Measurements from ENCODE around the gene KIAA1217.

Gene KIAA1217

DNA sequence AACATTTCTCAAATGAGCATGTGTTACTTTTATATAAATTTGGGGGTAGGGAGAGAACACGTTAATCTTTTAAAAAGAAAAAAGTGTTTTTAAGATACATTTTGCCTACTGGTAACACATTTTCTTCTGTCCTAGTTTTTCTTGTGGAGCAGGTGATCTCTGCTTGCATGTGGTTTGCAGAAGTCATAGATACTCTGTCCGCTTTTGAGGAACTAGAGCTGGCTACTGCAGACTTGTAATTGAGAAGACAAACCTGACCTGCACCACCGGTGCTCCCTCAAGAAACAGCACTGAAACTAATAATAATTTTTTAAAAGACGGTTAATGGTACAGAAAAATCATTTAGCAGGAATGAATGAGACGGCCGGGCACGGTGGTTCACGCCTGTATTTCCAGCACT lies 243.1 kb downstream of the KIAA1217 start:
- Histone ChIP-seq H3K27ac (ENCODE audit: low read length) (no peak overlapping the region), H3K4me1 (ENCODE audit: control insufficient read depth, insufficient read depth, low read length) (no peaks in the 10 kb centered on the region)

GRCh38 chr10:24453404-24453830 lies 244.5 kb downstream of the KIAA1217 start:
- H3K4me3 ChIP-seq (ENCODE audit: low read length in 2 of 2), result no peak overlapping the region
- no peak overlapping the region for H3K27ac ChIP-seq (ENCODE audit: low read length)
- no peaks in the 10 kb centered on the region for H3K9me3 ChIP-seq (ENCODE audit: control insufficient read depth in 2 of 2, low read length in 2 of 2)
- H3K36me3 ChIP-seq (ENCODE audit: control insufficient read depth in 2 of 2, insufficient read depth in 2 of 2, low read length in 2 of 2), result no peaks in the 10 kb centered on the region
- no peak overlapping the region for H3K9ac ChIP-seq (ENCODE audit: low read length in 2 of 2)
- H3K4me1 ChIP-seq (ENCODE audit: control insufficient read depth, insufficient read depth, low read length), result no peaks in the 10 kb centered on the region
- H3K27me3 ChIP-seq (ENCODE audit: control insufficient read depth in 1 of 2, insufficient read depth in 2 of 2, low read length in 2 of 2), result no peaks in the 10 kb centered on the region

More for the DNA sequence above, 243.1 kb downstream of the KIAA1217 start:
- H3K4me3 ChIP-seq (ENCODE audit: low read length in 2 of 2), result no peak overlapping the region
- H3K27me3 ChIP-seq (ENCODE audit: control insufficient read depth in 1 of 2, insufficient read depth in 2 of 2, low read length in 2 of 2), result no peaks in the 10 kb centered on the region
- H3K9ac ChIP-seq (ENCODE audit: low read length in 2 of 2), result no peak overlapping the region
- H3K9me3 ChIP-seq (ENCODE audit: control insufficient read depth in 2 of 2, low read length in 2 of 2), result no peaks in the 10 kb centered on the region
- no peaks in the 10 kb centered on the region for H3K36me3 ChIP-seq (ENCODE audit: control insufficient read depth in 2 of 2, insufficient read depth in 2 of 2, low read length in 2 of 2)

DNA sequence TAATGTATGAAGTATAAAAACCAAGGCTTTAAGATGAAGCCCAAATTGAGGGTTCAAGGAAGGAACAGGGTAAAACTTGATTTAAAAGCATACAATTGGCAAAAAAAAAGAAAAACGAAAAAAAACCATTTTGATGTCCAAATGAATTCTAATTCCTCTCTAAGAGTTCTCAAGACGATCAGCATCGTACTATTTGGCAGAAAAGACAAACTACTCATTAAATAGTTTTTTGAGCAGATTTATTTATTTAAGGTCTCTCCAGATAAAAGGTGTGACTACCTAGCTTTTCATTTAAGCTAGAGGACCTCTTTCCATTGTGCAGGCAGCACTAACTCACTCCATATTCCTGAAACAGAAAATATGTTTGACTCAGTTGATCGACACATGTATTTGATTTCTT lies 245.0 kb downstream of the KIAA1217 start:
- Histone ChIP-seq H3K36me3 (ENCODE audit: control insufficient read depth in 2 of 2, insufficient read depth in 2 of 2, low read length in 2 of 2) (no peaks in the 10 kb centered on the region), H3K4me1 (ENCODE audit: control insufficient read depth, insufficient read depth, low read length) (no peaks in the 10 kb centered on the region), H3K4me3 (ENCODE audit: low read length in 2 of 2) (no peak overlapping the region), H3K9ac (ENCODE audit: low read length in 2 of 2) (no peak overlapping the region), H3K9me3 (ENCODE audit: control insufficient read depth in 2 of 2, low read length in 2 of 2) (no peaks in the 10 kb centered on the region), H3K27ac (ENCODE audit: low read length) (no peak overlapping the region), H3K27me3 (ENCODE audit: control insufficient read depth in 1 of 2, insufficient read depth in 2 of 2, low read length in 2 of 2) (no peaks in the 10 kb centered on the region)

DNA sequence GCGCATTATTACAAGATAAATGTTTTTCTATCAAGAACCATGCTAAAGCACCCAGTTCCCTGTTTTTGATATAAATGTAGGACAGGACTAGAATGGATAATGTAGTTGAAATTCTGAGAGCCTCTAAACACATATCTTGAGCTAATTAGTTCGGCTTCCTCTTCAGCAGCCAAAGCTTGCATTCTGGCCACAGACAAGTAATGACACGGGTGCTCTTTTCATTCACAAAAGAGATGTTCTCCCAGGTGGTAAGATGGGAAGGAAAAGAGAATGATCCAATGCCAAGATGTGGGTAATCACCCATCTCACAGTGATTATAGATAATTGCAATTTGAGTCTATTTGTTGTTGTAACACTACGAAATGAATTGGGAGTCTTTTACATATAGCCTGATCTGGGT lies 246.5 kb downstream of the KIAA1217 start:
- H3K9me3 ChIP-seq (ENCODE audit: control insufficient read depth in 2 of 2, low read length in 2 of 2), result no peaks in the 10 kb centered on the region
- H3K9ac ChIP-seq (ENCODE audit: low read length in 2 of 2), result no peak overlapping the region
- H3K4me1 ChIP-seq (ENCODE audit: control insufficient read depth, insufficient read depth, low read length), result no peaks in the 10 kb centered on the region
- no peaks in the 10 kb centered on the region for H3K36me3 ChIP-seq (ENCODE audit: control insufficient read depth in 2 of 2, insufficient read depth in 2 of 2, low read length in 2 of 2)
- H3K4me3 ChIP-seq (ENCODE audit: low read length in 2 of 2), result no peak overlapping the region
- no peaks in the 10 kb centered on the region for H3K27me3 ChIP-seq (ENCODE audit: control insufficient read depth in 1 of 2, insufficient read depth in 2 of 2, low read length in 2 of 2)
- H3K27ac ChIP-seq (ENCODE audit: low read length), result no peak overlapping the region

GRCh38 chr10:24456322-24456721 lies 247.4 kb downstream of the KIAA1217 start:
- Histone ChIP-seq H3K9ac (ENCODE audit: low read length in 2 of 2) (no peak overlapping the region), H3K4me3 (ENCODE audit: low read length in 2 of 2) (no peak overlapping the region), H3K27ac (ENCODE audit: low read length) (no peak overlapping the region), H3K9me3 (ENCODE audit: control insufficient read depth in 2 of 2, low read length in 2 of 2) (no peaks in the 10 kb centered on the region), H3K36me3 (ENCODE audit: control insufficient read depth in 2 of 2, insufficient read depth in 2 of 2, low read length in 2 of 2) (no peaks in the 10 kb centered on the region), H3K27me3 (ENCODE audit: control insufficient read depth in 1 of 2, insufficient read depth in 2 of 2, low read length in 2 of 2) (no peaks in the 10 kb centered on the region), H3K4me1 (ENCODE audit: control insufficient read depth, insufficient read depth, low read length) (no peaks in the 10 kb centered on the region)

GRCh38 chr10:24457661-24458318 lies 248.9 kb downstream of the KIAA1217 start:
- H3K4me1 ChIP-seq (ENCODE audit: control insufficient read depth, insufficient read depth, low read length), result no peaks in the 10 kb centered on the region
- no peaks in the 10 kb centered on the region for H3K9me3 ChIP-seq (ENCODE audit: control insufficient read depth in 2 of 2, low read length in 2 of 2)
- H3K27ac ChIP-seq (ENCODE audit: low read length), result no peak overlapping the region
- H3K4me3 ChIP-seq (ENCODE audit: low read length in 2 of 2), result no peak overlapping the region
- no peaks in the 10 kb centered on the region for H3K27me3 ChIP-seq (ENCODE audit: control insufficient read depth in 1 of 2, insufficient read depth in 2 of 2, low read length in 2 of 2)
- no peaks in the 10 kb centered on the region for H3K36me3 ChIP-seq (ENCODE audit: control insufficient read depth in 2 of 2, insufficient read depth in 2 of 2, low read length in 2 of 2)
- no peak overlapping the region for H3K9ac ChIP-seq (ENCODE audit: low read length in 2 of 2)

GRCh38 chr10:24459836-24460235 lies 250.9 kb downstream of the KIAA1217 start:
- H3K4me3 ChIP-seq (ENCODE audit: low read length in 2 of 2), result no peak overlapping the region
- no peaks in the 10 kb centered on the region for H3K36me3 ChIP-seq (ENCODE audit: control insufficient read depth in 2 of 2, insufficient read depth in 2 of 2, low read length in 2 of 2)
- H3K9ac ChIP-seq (ENCODE audit: low read length in 2 of 2), result no peak overlapping the region
- H3K27me3 ChIP-seq (ENCODE audit: control insufficient read depth in 1 of 2, insufficient read depth in 2 of 2, low read length in 2 of 2), result no peaks in the 10 kb centered on the region
- no peaks in the 10 kb centered on the region for H3K4me1 ChIP-seq (ENCODE audit: control insufficient read depth, insufficient read depth, low read length)
- H3K9me3 ChIP-seq (ENCODE audit: control insufficient read depth in 2 of 2, low read length in 2 of 2), result no peaks in the 10 kb centered on the region
- H3K27ac ChIP-seq (ENCODE audit: low read length), result no peak overlapping the region

DNA sequence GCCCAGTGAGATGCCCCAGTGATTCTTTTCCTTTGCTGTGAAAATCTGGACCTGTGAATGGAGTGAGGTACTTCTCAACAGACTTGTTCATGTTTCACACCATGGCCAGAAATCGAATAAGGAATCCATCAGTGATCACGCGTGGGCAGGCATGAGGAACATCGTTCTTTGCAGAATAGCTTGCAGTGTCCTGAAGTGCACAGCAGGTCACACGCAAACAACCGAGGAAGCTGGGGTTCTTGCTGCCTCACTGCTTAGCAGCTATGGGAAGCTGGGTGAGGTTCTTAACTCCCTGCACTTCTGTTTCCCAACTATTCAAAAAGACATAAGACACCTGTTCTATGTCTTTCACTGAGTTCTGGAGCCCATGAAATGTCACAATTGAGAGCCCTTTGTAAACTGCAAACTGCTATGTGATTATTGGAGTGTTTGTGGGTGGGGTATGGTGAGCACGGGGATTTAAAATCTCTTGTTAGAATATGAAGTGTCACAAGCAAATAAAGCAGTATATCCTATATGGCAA lies 253.4 kb downstream of the KIAA1217 start:
- Histone ChIP-seq H3K27ac (ENCODE audit: low read length) (no peak overlapping the region), H3K36me3 (ENCODE audit: control insufficient read depth in 2 of 2, insufficient read depth in 2 of 2, low read length in 2 of 2) (no peaks in the 10 kb centered on the region), H3K9me3 (ENCODE audit: control insufficient read depth in 2 of 2, low read length in 2 of 2) (no peaks in the 10 kb centered on the region), H3K9ac (ENCODE audit: low read length in 2 of 2) (no peak overlapping the region), H3K27me3 (ENCODE audit: control insufficient read depth in 1 of 2, insufficient read depth in 2 of 2, low read length in 2 of 2) (no peaks in the 10 kb centered on the region), H3K4me3 (ENCODE audit: low read length in 2 of 2) (no peak overlapping the region), H3K4me1 (ENCODE audit: control insufficient read depth, insufficient read depth, low read length) (no peaks in the 10 kb centered on the region)

GRCh38 chr10:24462889-24463552 lies 254.1 kb downstream of the KIAA1217 start:
- H3K9me3 ChIP-seq (ENCODE audit: control insufficient read depth in 2 of 2, low read length in 2 of 2), result no peaks in the 10 kb centered on the region
- no peak overlapping the region for H3K4me3 ChIP-seq (ENCODE audit: low read length in 2 of 2)
- no peaks in the 10 kb centered on the region for H3K27me3 ChIP-seq (ENCODE audit: control insufficient read depth in 1 of 2, insufficient read depth in 2 of 2, low read length in 2 of 2)
- H3K36me3 ChIP-seq (ENCODE audit: control insufficient read depth in 2 of 2, insufficient read depth in 2 of 2, low read length in 2 of 2), result no peaks in the 10 kb centered on the region
- no peaks in the 10 kb centered on the region for H3K4me1 ChIP-seq (ENCODE audit: control insufficient read depth, insufficient read depth, low read length)
- H3K9ac ChIP-seq (ENCODE audit: low read length in 2 of 2), result no peak overlapping the region
- H3K27ac ChIP-seq (ENCODE audit: low read length), result no peak overlapping the region

- Histone ChIP-seq H3K36me3 (ENCODE audit: control insufficient read depth in 2 of 2, insufficient read depth in 2 of 2, low read length in 2 of 2) (no peaks in the 10 kb centered on the region), H3K27ac (ENCODE audit: low read length) (no peak overlapping the region), H3K4me3 (ENCODE audit: low read length in 2 of 2) (no peak overlapping the region), H3K27me3 (ENCODE audit: control insufficient read depth in 1 of 2, insufficient read depth in 2 of 2, low read length in 2 of 2) (no peaks in the 10 kb centered on the region), H3K4me1 (ENCODE audit: control insufficient read depth, insufficient read depth, low read length) (no peaks in the 10 kb centered on the region), H3K9me3 (ENCODE audit: control insufficient read depth in 2 of 2, low read length in 2 of 2) (no peaks in the 10 kb centered on the region), H3K9ac (ENCODE audit: low read length in 2 of 2) (no peak overlapping the region)
Measured at GRCh38 chr10:24463611-24464426, 254.9 kb downstream of the KIAA1217 start.
